NK-92 treated with Interleukin-12 subunit alpha and Interleukin-12 subunit beta, amount 100 ng/mL, for 24 hours (cell line): ENCODE results near the gene CHST5.
"Not testable (repeated sequence)": the region's sequence is repeated elsewhere in the genome, so short reads cannot be mapped to it uniquely, and the experiment has no call there.

ENCODE experiments used
- DNase-seq: peaks from one replicate; lab custom pipeline; 2025; lab: John Stamatoyannopoulos, UW

The CHST5 gene

GRCh38 chr16:75506107-75506506, 29.8 kb downstream of the CHST5 start:
- DNase-seq, result no peak

- no peak for DNase-seq
Measured at GRCh38 chr16:75503801-75504200, 32.1 kb downstream of the CHST5 start.

GRCh38 chr16:75502916-75503605, 32.8 kb downstream of the CHST5 start:
- DNase-seq, result no peak

GRCh38 chr16:75501820-75502219, 34.1 kb downstream of the CHST5 start:
- DNase-seq, result not testable (repeated sequence)

- DNase-seq, result no peak
Measured at GRCh38 chr16:75501359-75501758, 34.5 kb downstream of the CHST5 start.

- DNase-seq, result not testable (repeated sequence)
Measured at GRCh38 chr16:75498605-75499322, 37.1 kb downstream of the CHST5 start.

- DNase-seq, result no peak
Measured at GRCh38 chr16:75497558-75497957, 38.4 kb downstream of the CHST5 start.

GRCh38 chr16:75495076-75495674, 40.7 kb downstream of the CHST5 start, which contains the start of gene CHST6:
Gene CHST6 (minus strand): TSS chr16:75495441. CDS start chr16:75479828, 15,613 bp downstream.
- DNase-seq, result no peak

- no peak for DNase-seq
Measured at GRCh38 chr16:75494661-75495075, 41.2 kb downstream of the CHST5 start.

- no peak for DNase-seq
Measured at GRCh38 chr16:75494184-75494583, 41.7 kb downstream of the CHST5 start.

- no peak for DNase-seq
Measured at GRCh38 chr16:75491876-75492275, 44.0 kb downstream of the CHST5 start.

- DNase-seq, result no peak
Measured at GRCh38 chr16:75488322-75488721, 47.6 kb downstream of the CHST5 start.

- no peak for DNase-seq
Measured at GRCh38 chr16:75486676-75487313, 49.1 kb downstream of the CHST5 start.

- no peak for DNase-seq
Measured at GRCh38 chr16:75486014-75486675, 49.8 kb downstream of the CHST5 start.

GRCh38 chr16:75485230-75486013, 50.5 kb downstream of the CHST5 start:
- DNase-seq, result no peak

- no peak for DNase-seq
Measured at GRCh38 chr16:75483222-75483621, 52.7 kb downstream of the CHST5 start.

- no peak for DNase-seq
Measured at GRCh38 chr16:75482434-75483205, 53.3 kb downstream of the CHST5 start.

GRCh38 chr16:75481475-75481874, 54.4 kb downstream of the CHST5 start:
- DNase-seq, result no peak

- no peak for DNase-seq
Measured at GRCh38 chr16:75479421-75479990, 56.4 kb downstream of the CHST5 start.
